ENCODE measurements around the gene FER.

Gene FER

DNA sequence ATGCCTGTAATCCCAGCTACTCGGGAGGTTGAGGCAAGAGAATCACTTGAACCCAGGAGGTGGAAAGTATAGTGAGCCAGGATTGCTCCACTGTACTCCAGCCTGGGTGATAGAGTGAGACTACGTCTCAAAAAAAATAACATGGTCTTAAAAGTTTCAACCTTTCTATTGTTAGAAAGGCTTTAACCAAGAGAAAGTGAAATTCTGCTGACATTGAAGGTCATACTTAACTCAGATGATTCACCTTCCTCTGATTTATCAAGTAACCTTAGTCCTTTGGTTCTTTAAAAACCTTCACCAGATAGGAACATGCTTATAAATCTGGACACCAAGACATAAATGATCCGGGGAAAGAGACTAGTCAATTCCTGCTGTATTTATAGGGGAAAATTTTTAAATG, 73.3 kb downstream of the FER start:
- 0 out of 2 replicates have a peak, but pooled peaks have one; percentile 14 for TF ChIP-seq PRDM1 (tag by site-specific recombination; IDR thresholded peaks at IDR 0.05)
- TF ChIP-seq ZFP37 (tag by site-specific recombination; IDR thresholded peaks at IDR 0.05): no peak
- Histone ChIP-seq H3K9me3 (ENCODE audit: control insufficient read depth, insufficient read depth, low read depth, low read length) (no peaks in the 10 kb centered on the region), H3K27ac (ENCODE audit: extremely low read depth, low read depth, low read length) (no peak overlapping the region), H3K36me3 (ENCODE audit: control insufficient read depth in 2 of 2, insufficient read depth in 1 of 2, low read length in 2 of 2) (no peaks in the 10 kb centered on the region), H3K4me1 (ENCODE audit: control insufficient read depth, insufficient read depth, low read length) (no peaks in the 10 kb centered on the region), H3K4me3 (ENCODE audit: low read depth, low read length) (no peak overlapping the region)
- ChIA-PET POLR2A (no interaction called here), CTCF (no interaction called here)

GRCh38 chr5:108822211-108822947, 74.7 kb downstream of the FER start:
- ChIA-PET POLR2A (no interaction called here), CTCF (interaction anchor here (0.6 kb wide), 1 partner anchor 1842 kb away, joined by 4 read pairs; no protein-coding TSS in a partner anchor)
- Histone ChIP-seq H3K4me3 (ENCODE audit: low read depth, low read length) (no peak overlapping the region), H3K27ac (ENCODE audit: extremely low read depth, low read depth, low read length) (no peak overlapping the region), H3K36me3 (ENCODE audit: control insufficient read depth in 2 of 2, insufficient read depth in 1 of 2, low read length in 2 of 2) (no peaks in the 10 kb centered on the region), H3K9me3 (ENCODE audit: control insufficient read depth, insufficient read depth, low read depth, low read length) (no peaks in the 10 kb centered on the region), H3K4me1 (ENCODE audit: control insufficient read depth, insufficient read depth, low read length) (no peaks in the 10 kb centered on the region)
- no peak for TF ChIP-seq ZSCAN5A (tag by site-specific recombination; IDR thresholded peaks at IDR 0.05)
- TF ChIP-seq ZNF169 (tag by site-specific recombination; IDR thresholded peaks at IDR 0.05): no peak
- no peak for TF ChIP-seq ZNF544 (tag by site-specific recombination; IDR thresholded peaks at IDR 0.05)
- TF ChIP-seq ZFP3 (tag by site-specific recombination; IDR thresholded peaks at IDR 0.05; ENCODE audit: low read depth): no peak
- no peak for TF ChIP-seq OVOL3 (tag by site-specific recombination; IDR thresholded peaks at IDR 0.05)
- no peak for TF ChIP-seq ZNF777 (tag by site-specific recombination; IDR thresholded peaks at IDR 0.05; ENCODE audit: borderline replicate concordance)
- no peak for TF ChIP-seq ZNF843 (tag by site-specific recombination; IDR thresholded peaks at IDR 0.05)
- TF ChIP-seq GLIS1 (tag by site-specific recombination; IDR thresholded peaks at IDR 0.05): no peak
- TF ChIP-seq ZBTB8A (tag by site-specific recombination; IDR thresholded peaks at IDR 0.05): no peak
- TF ChIP-seq ZNF76 (tag by site-specific recombination; IDR thresholded peaks at IDR 0.05; ENCODE audit: borderline replicate concordance, low read depth): no peak
- no peak for TF ChIP-seq ZNF624 (tag by site-specific recombination; IDR thresholded peaks at IDR 0.05)
- no peak for TF ChIP-seq ZNF302 (tag by site-specific recombination; IDR thresholded peaks at IDR 0.05; ENCODE audit: low read depth)
- no peak for TF ChIP-seq SALL2 (tag by site-specific recombination; IDR thresholded peaks at IDR 0.05; ENCODE audit: borderline replicate concordance)
- TF ChIP-seq, protein P1, sequence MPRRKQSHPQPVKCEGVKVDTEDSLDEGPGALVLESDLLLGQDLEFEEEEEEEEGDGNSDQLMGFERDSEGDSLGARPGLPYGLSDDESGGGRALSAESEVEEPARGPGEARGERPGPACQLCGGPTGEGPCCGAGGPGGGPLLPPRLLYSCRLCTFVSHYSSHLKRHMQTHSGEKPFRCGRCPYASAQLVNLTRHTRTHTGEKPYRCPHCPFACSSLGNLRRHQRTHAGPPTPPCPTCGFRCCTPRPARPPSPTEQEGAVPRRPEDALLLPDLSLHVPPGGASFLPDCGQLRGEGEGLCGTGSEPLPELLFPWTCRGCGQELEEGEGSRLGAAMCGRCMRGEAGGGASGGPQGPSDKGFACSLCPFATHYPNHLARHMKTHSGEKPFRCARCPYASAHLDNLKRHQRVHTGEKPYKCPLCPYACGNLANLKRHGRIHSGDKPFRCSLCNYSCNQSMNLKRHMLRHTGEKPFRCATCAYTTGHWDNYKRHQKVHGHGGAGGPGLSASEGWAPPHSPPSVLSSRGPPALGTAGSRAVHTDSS (tag by site-specific recombination; IDR thresholded peaks at IDR 0.05): no peak
- TF ChIP-seq, protein P2, sequence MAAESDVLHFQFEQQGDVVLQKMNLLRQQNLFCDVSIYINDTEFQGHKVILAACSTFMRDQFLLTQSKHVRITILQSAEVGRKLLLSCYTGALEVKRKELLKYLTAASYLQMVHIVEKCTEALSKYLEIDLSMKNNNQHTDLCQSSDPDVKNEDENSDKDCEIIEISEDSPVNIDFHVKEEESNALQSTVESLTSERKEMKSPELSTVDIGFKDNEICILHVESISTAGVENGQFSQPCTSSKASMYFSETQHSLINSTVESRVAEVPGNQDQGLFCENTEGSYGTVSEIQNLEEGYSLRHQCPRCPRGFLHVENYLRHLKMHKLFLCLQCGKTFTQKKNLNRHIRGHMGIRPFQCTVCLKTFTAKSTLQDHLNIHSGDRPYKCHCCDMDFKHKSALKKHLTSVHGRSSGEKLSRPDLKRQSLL (tag by site-specific recombination; IDR thresholded peaks at IDR 0.05): no peak
- TF ChIP-seq ZNF596 (tag by site-specific recombination; IDR thresholded peaks at IDR 0.05): no peak
- TF ChIP-seq ZBTB7A (tag by site-specific recombination; IDR thresholded peaks at IDR 0.05; ENCODE audit: low read depth): no peak
- TF ChIP-seq, protein P3, sequence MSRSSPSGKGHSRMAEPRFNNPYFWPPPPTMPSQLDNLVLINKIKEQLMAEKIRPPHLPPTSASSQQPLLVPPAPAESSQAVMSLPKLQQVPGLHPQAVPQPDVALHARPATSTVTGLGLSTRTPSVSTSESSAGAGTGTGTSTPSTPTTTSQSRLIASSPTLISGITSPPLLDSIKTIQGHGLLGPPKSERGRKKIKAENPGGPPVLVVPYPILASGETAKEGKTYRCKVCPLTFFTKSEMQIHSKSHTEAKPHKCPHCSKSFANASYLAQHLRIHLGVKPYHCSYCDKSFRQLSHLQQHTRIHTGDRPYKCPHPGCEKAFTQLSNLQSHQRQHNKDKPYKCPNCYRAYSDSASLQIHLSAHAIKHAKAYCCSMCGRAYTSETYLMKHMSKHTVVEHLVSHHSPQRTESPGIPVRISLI (tag by site-specific recombination; IDR thresholded peaks at IDR 0.05): no peak
- TF ChIP-seq, protein P4, sequence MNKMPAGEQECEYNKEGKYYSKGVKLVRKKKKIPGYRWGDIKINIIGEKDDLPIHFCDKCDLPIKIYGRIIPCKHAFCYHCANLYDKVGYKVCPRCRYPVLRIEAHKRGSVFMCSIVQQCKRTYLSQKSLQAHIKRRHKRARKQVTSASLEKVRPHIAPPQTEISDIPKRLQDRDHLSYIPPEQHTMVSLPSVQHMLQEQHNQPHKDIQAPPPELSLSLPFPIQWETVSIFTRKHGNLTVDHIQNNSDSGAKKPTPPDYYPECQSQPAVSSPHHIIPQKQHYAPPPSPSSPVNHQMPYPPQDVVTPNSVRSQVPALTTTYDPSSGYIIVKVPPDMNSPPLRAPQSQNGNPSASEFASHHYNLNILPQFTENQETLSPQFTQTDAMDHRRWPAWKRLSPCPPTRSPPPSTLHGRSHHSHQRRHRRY (tag by site-specific recombination; IDR thresholded peaks at IDR 0.05): no peak
